Stimulated activated CD4-positive, alpha-beta T cell treated with anti-CD3 and anti-CD28 coated beads, Interleukin-4, amount 100 ng/mL, for 24 hours (primary cell): ENCODE measurements around the gene TMEM14A.
A peak's percentile ranks its signal among the peaks of the same experiment; 100 is the strongest.
"Not testable (repeated sequence)": the region's sequence is repeated elsewhere in the genome, so short reads cannot be mapped to it uniquely, and the experiment has no call there.

Source experiments
- DNase-seq: peaks from one replicate; pipeline ENCODE4 v3.0.0-alpha.2; 2020

Gene TMEM14A

GRCh38 chr6:52704781-52705502 lies 34.0 kb downstream of the TMEM14A start:
- not testable (repeated sequence) for DNase-seq

GRCh38 chr6:52706001-52706400 lies 35.1 kb downstream of the TMEM14A start:
- no peak for DNase-seq

GRCh38 chr6:52707963-52708680 lies 37.2 kb downstream of the TMEM14A start:
- DNase-seq = no peak

GRCh38 chr6:52712136-52712535 lies 41.2 kb downstream of the TMEM14A start:
- no peak for DNase-seq

GRCh38 chr6:52714761-52715160 lies 43.8 kb downstream of the TMEM14A start:
- not testable (repeated sequence) for DNase-seq

GRCh38 chr6:52718550-52718949 lies 47.6 kb downstream of the TMEM14A start:
- no peak for DNase-seq

GRCh38 chr6:52720321-52720720 lies 49.4 kb downstream of the TMEM14A start:
- DNase-seq = no peak

GRCh38 chr6:52724042-52724405 lies 53.1 kb downstream of the TMEM14A start:
- DNase-seq = no peak

- peak; percentile 52 for DNase-seq
Measured at GRCh38 chr6:52724406-52725121, 53.7 kb downstream of the TMEM14A start.

GRCh38 chr6:52725143-52725534 lies 54.2 kb downstream of the TMEM14A start:
- no peak for DNase-seq

- DNase-seq = no peak
Measured at GRCh38 chr6:52725535-52726192, 54.8 kb downstream of the TMEM14A start.

GRCh38 chr6:52726193-52726542 lies 55.3 kb downstream of the TMEM14A start:
- no peak for DNase-seq

GRCh38 chr6:52726741-52727535 lies 56.0 kb downstream of the TMEM14A start:
- DNase-seq = no peak

GRCh38 chr6:52727908-52728307 lies 57.0 kb downstream of the TMEM14A start:
- DNase-seq = no peak

- no peak for DNase-seq
Measured at GRCh38 chr6:52728394-52728793, 57.5 kb downstream of the TMEM14A start.

- no peak for DNase-seq
Measured at GRCh38 chr6:52729576-52729975, 58.7 kb downstream of the TMEM14A start.

GRCh38 chr6:52731719-52732118 lies 60.8 kb downstream of the TMEM14A start:
- no peak for DNase-seq

GRCh38 chr6:52733172-52733571 lies 62.3 kb downstream of the TMEM14A start:
- no peak for DNase-seq

- no peak for DNase-seq
Measured at GRCh38 chr6:52734072-52734471, 63.2 kb downstream of the TMEM14A start.

- no peak for DNase-seq
Measured at GRCh38 chr6:52735071-52735470, 64.2 kb downstream of the TMEM14A start.

- DNase-seq = no peak
Measured at GRCh38 chr6:52736145-52736544, 65.2 kb downstream of the TMEM14A start.
